Fibroblast of skin of back (primary cell): ENCODE measurements around the gene TMEM167A. TPM values are rescaled to one million over a fixed set of nuclear protein-coding genes. Genes with fewer than 3 reads are reported as not detected.
A peak's percentile ranks its signal among the peaks of the same experiment; 100 is the strongest.

Experiments
- DNase-seq: peaks from one replicate; pipeline ENCODE4 v3.0.0-alpha.2; 2013
- polyA plus RNA-seq, 2 experiments: library from polyadenylated mRNA; unstranded; fragments of 120-200 nt; gene quantifications; one replicate each; pipeline ENCODE4 v1.2.1, GENCODE V29; 2013; ENCODE audit not compliant: insufficient read length in 2 of 2

The TMEM167A gene
- polyA plus RNA-seq (2013, experiment 1 of 2; ENCODE audit: insufficient read length), result 98.4 TPM
- 111 TPM for polyA plus RNA-seq (2013, experiment 2 of 2; ENCODE audit: insufficient read length)

DNA sequence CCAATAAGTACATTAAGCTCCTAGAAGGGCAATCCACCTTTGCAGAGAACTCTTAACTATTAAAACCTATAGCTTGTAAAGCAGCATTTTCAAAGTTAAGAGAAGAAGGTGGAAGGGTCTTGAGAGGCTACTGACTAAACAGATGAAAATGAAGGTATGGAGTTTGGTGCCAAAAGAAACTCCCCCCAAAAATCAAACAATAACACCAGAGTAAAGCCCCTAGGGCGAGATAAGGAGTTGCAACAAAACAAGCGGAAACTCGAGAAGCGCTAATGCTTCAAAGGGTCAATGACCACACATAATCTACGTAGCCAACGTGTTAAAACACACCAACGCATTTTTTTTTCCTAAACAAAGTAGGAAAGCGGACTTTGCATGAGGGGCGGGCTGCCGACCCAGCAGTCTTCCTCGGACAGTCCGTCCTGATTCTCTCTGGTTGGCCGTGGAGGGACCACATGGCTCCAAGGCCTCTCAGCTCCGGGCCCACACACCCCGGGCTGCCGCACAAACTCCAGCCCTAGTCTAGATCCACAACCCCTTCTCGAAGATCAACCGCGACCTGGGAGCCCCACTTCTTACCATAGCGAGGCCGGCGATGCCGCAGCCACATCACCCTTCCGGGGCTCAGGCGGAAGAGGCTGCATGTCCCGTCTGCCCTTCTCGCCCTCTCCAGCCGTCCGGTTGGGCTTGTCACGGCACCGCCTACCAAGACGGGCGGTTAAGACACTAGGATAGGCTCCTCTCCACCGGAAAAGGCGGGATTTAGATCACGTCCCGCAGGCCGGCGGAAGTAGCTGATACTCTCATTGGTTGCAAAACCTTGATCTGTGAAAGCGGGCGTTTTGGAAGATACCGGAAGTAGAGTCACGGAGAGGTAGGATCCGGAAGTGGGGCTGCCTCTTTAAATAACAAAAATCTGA is at the start of gene TMEM167A, which contains the start of gene XRCC4:
Gene TMEM167A (minus strand): TSS at position 653 of the 920 bp plus-strand sequence. CDS start 71 bp downstream, at position 582.
Gene XRCC4 (plus strand): TSS at position 806 of the 920 bp plus-strand sequence. CDS start 27,373 bp downstream, outside the sequence.
- peak; percentile 100 for DNase-seq

DNA sequence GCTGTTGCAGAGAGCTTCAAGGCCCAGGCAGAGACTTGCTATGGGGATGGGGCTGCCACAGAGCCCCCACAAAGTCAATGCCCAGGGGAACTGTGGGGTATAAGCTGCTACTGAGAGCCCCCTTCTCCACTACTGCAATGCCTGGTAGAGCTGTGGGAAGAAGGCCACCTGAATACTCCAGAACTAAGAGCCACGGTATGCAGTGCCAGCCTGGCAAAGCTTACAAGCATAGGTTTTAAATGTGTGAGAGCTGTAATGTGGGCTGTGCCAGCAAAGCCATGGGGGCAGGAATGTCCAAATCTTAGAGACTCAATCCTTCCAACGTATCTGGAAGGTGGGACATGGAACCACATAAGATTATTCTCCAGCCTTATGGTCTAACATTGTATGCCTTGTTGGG is 49.3 kb upstream of the TMEM167A start:
- DNase-seq, result no peak

DNA sequence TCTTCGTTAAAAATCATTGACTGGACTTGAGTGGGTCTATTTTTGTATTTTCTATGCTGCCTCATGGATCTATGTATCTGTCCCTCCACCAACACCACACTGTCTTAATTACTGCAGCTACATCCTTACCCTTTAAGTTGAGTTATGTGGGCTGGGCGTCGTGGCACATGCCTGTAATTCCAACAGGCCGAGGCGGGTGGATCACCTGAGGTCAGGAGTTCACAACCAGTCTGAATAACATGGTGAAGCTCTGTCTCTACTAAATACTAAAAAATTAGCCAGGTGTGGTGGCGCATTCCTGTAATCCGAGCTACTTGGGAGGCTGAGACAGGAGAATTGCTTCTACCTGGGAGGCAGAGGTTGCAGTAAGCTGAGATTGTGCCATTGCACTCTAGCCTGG is 48.4 kb upstream of the TMEM167A start:
- no peak for DNase-seq

DNA sequence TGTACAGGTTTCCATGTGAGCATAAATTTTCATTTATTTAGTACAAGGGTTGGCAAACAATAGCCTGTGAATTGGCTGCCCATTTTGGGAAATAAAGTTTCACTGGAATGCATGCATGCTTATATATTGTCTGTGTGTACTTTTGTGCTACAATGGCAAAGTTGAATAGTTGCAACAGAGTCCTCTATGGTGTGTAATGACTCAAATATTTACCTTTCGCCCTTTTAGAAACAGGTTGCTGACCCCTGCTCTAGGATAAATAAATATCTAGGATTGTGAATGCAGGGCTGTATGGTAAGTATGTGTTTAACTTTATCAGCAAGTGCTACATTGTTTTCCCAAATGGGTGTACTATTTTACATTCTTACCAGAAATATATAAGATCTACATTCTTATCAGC is 47.4 kb upstream of the TMEM167A start:
- DNase-seq, result no peak

DNA sequence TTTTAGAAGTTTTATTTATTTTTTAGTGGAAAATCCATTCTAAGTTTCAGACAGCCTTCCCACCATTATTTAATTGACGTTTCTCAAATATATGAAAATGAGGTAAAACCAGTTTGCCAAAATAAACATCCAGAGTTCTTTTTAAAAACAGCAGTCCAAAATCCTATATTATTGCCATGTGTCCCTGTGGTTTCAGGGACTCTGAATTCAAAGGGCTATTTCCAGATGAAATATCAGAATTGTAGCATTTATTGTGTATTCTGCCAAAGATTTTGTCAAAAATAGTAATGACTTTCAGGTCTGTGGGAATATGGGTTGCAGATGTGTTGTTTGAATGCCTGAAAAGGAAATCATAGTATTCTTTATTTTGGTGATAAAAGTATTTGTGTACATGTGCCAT is 41.8 kb upstream of the TMEM167A start:
- no peak for DNase-seq

DNA sequence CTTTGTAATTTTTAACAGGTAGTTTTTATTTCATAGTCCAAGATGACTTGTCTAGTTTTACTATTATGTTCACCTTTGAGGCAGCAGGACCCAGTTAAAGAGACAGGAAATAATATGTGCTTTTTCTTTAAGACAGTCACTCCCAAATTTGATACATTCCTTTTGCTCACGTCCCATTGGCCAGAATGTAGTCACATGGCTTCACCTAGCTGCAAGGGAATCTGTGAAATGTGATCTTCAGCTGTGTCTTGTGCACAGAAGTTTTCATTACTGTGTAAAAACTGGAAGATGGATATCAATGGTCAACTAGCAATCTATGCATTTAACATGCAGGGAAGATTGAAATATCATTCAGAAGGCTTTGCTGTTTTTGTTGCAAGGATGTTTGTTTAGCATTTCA is 41.3 kb upstream of the TMEM167A start:
- no peak for DNase-seq

- no peak for DNase-seq
These were observed 38.6 kb upstream of the TMEM167A start for GRCh38 chr5:83115816-83116215.

DNA sequence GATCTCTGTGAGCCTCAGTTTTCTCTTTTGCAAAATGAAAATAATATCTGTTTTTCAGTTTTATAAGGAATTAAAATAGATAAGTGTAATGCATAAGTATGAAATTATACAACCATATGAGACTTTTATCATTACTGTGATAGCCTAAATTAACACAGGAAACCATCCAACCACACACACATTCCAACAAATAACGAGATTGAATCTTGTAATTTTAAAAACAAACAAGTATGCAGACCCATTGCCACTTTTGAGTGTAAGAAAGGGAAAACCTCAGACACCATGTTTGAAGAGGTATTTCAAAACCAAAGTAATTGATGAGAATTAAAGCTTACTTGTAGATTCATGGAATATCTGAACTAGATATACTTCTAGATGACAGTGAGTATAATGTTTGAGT is 32.2 kb upstream of the TMEM167A start:
- DNase-seq, result no peak

DNA sequence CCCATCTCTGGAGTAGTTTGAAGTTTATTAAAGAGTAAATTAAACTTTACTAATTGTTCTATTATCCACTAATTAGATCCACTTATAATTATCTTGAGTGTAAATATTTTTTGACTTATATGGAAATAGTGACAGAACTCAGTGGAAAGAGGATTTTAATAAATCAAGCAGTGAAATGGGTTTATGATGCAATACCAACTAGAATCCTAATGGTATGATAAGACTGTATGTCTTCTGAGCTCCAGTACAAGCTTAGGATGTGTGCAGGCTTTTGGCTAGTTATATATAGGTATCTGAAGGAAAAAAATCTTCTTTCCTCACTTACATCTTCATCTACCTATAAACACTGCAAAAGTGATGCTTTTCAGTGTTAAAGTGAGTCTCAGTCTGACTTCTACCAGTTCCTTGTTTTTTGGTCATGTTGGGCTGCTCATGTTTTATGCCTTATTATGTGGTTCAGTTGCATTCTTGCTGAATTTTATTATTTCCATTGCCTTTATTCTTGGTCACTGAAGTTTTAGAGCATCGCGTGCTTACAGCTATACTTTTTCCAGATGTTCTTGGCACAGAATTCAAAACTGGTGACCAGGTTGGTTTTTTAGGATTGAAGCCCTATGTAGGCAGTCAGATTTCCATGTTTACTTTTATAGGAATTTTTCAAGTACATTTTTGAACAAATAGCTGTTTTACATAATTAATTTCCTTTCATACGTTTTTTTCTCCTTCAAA is 30.7 kb upstream of the TMEM167A start:
- no peak for DNase-seq

- DNase-seq, result peak; percentile 57
These were observed 26.8 kb upstream of the TMEM167A start for GRCh38 chr5:83104021-83104420.

GRCh38 chr5:83102364-83102980 is 25.3 kb upstream of the TMEM167A start:
- DNase-seq, result no peak

DNA sequence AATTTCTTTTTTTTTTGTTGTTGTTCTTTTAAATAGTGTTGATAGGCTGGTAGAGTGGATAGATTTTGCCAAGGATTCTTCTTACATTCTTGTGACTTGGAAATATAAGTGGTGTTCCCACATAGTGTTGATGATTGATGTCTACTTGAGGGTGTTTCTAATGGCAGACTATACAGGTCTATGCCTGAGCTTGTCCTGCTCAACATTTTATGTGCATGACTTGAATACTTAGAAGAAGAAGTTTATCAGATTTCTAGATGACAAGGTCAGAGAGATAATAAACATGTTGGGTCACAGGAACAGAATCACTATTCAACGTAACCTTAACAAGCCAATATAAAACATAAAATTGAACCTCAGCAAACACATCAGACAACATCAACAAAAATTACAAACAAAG is 24.3 kb upstream of the TMEM167A start:
- no peak for DNase-seq

DNA sequence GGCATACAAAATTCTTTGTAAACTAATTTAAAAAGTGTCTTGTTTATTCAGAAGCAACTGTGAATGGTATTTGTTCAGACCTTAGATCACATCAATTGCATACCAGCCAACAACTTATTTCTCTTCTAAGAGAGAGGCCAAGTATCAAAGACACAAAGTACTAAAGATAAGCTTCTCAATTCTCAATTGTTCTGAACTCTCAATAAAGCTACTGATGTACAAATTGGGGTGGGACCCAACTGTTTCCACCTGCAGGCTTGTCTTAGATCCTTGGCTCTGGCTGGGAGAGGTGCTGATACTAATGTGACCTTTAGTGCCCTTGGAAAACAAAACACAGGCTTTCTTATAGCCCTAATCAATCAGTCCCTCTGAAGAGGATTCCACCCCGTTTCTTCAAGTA is 22.3 kb upstream of the TMEM167A start:
- DNase-seq, result no peak

DNA sequence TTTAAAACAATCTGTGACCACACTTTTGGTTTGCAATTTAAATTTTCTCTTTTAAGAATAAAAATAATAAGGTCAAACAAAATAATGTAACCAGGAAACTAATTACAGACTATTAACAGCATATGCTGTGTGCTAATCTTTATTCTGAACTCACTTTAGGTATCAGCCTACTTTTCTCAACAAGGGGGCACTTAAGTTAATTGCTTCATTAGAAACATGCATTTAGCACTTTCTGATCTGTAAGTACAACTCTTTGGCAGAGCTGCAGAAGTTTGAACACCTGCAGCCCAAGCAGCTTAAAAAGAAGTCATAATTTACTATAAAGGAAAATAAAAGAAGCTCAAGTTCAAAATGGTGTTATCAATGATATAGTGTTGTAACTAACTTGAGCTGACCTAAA is 21.8 kb upstream of the TMEM167A start:
- DNase-seq, result no peak

GRCh38 chr5:83097689-83098231 is 20.6 kb upstream of the TMEM167A start:
- peak; percentile 68 for DNase-seq

GRCh38 chr5:83096660-83097339 is 19.6 kb upstream of the TMEM167A start:
- DNase-seq, result peak; percentile 79

DNA sequence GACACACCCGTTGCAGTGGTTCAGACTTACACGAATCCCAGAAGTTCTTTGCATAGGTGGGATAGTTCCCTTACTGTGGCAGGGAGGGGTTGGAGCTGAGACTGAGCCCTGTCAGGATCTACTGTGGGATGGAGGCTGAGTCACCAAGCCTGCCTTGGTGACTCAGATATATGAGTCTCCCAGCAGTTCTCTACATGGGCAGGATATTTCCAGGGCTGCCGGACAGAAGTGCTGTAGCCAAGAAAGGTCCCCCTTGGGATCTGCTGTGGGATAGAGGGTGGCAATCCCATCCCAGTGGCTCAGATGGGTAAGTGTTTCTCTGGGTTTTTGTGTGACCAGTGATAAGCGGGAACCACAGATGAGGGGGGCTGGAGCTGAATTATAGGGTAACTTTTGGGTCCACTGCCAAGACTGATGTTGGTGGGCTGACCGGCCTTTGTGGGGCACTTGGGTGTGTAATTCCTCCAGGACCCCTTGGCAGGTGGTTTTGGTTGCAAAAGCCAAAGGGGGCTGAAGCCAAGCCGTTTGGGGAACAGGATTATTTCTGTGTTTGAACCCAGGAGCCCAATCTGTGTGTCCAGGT is 18.9 kb upstream of the TMEM167A start:
- DNase-seq, result peak; percentile 93

DNA sequence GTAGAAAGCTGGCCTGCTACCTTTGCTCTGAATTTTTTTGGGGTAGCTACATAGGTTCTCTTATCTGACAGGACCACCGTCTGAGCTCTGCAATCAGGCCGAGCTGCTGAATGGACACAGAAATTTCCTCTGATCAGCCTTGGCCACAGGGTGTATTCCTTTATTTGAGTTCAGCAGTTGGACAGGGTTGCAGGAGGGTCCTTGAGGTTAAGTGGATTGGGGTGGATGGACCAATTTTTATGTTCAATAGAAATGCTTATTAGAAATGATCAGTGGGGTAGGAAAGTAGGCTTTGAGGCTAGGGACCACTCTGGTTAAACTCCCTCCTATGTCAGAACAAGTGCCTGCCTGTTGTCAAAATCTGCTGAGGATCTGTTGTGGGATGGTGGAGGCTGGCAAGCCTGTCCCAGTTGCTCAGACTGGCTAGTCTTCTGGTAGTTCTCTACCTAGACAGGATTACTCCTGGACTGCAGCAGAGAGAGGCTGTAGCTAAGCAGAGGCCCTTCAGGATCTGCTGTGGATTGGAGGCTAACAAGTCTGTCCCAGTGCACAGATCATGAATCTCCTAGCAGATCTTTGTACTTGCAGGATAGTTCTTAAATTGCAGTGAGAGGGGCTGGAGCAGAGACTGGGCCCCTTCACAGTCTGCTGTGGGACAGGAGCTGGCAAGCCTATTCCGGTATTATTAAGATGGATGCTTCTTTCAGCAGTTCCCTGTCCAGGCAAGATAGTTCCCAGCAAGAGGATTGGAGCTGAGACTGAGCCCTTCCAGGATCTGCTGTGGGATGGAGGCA is 18.2 kb upstream of the TMEM167A start:
- DNase-seq, result no peak

GRCh38 chr5:83093692-83094091 is 16.5 kb upstream of the TMEM167A start:
- no peak for DNase-seq

DNA sequence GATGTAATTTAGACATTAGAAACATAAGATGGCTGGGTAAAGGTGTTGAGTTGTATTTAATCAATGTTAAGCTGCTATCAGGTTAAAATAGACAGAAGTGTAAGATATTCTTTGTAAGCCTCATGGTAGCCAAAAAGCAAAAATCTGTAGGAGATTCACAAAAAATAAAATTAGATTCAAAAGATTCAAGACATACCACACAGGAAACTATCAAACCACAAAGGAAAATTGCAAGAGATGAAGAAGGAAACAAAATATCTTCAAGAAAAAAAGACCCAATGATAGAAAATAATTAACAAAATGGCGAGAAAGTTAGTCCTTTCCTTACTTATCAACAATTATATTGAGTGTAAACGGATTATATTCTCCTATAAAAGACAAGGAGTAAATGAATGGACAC is 15.4 kb upstream of the TMEM167A start:
- DNase-seq, result no peak

GRCh38 chr5:83090169-83090568 is 13.0 kb upstream of the TMEM167A start:
- DNase-seq, result no peak
